ENCODE data around the gene BLOC1S3. TPM values are rescaled to one million over a fixed set of nuclear protein-coding genes. Genes with fewer than 3 reads are reported as not detected.
A peak's percentile ranks its signal among the peaks of the same experiment; 100 is the strongest.

Gene BLOC1S3
- total RNA-seq, 1 donor from 2014 or later, result 12.5 TPM

- peaks cover 0 to 9% of the 10 kb centered on the region in 2 donors for H3K36me3 ChIP-seq
- intact Hi-C loops (cut with DNase I), result no loop called here
Observed at GRCh38 chr19:45149129-45149528, 29.5 kb upstream of the BLOC1S3 start.

GRCh38 chr19:45150180-45150579 lies 28.4 kb upstream of the BLOC1S3 start:
- Histone ChIP-seq H3K4me1 (peaks cover 33% of the 10 kb centered on the region), H3K9me3 (no peaks in the 10 kb centered on the region), H3K4me3 (no peak overlapping the region), H3K27me3 (no peaks in the 10 kb centered on the region), H3K27ac (no peak overlapping the region), H3K36me3 (peaks cover 0 to 4% of the 10 kb centered on the region in 2 donors)
- TF ChIP-seq CTCF (IDR thresholded peaks at IDR 0.05) (no peak), POLR2AphosphoS5 (IDR thresholded peaks at IDR 0.05; ENCODE audit: insufficient read depth in 1 of 2, low read depth in 1 of 2) (no peak), POLR2A (IDR thresholded peaks at IDR 0.05) (no peak)
- intact Hi-C loops (cut with DNase I), result no loop called here
- no peak for DNase-seq (ENCODE audit: extremely low spot score in 2 of 2)

More at GRCh38 chr19:45149129-45149528, 29.5 kb upstream of the BLOC1S3 start:
- TF ChIP-seq CTCF (IDR thresholded peaks at IDR 0.05) (no peak), POLR2AphosphoS5 (IDR thresholded peaks at IDR 0.05; ENCODE audit: insufficient read depth in 1 of 2, low read depth in 1 of 2) (no peak), POLR2A (IDR thresholded peaks at IDR 0.05) (no peak)
- Histone ChIP-seq H3K27me3 (no peaks in the 10 kb centered on the region), H3K9me3 (no peaks in the 10 kb centered on the region), H3K27ac (no peak overlapping the region), H3K4me3 (no peak overlapping the region), H3K4me1 (peaks cover 29% of the 10 kb centered on the region)
- DNase-seq (ENCODE audit: extremely low spot score in 2 of 2), result no peak

DNA sequence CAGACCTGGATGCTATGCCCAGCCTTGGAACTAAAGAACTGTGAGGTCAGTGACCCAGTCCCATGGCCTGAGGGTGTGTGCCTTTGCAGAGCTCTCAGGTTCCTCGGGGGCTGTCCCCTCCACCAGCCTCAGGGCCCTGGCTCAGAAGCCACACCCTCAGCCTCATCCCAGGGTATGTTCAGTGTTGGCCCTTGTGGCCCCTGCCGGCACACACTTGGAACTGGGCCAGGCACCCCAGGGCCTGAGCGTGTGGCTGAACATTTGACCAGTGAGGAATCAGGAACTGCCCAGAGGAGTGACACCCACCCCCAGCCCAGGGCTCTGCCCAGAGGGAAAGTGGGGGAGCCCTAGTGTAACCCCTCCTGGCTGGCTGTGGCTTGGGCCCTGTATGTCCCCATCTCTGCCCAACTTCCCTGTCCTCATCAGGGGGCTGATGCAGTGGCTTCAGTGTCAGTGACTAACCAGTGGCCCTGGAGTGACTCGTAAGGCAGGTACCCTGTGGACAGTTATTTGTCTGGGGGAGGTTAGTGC lies 27.8 kb upstream of the BLOC1S3 start:
- intact Hi-C loops (cut with DNase I), result no loop called here
- TF ChIP-seq POLR2A (IDR thresholded peaks at IDR 0.05), result no peak
- no peak for TF ChIP-seq CTCF (IDR thresholded peaks at IDR 0.05)
- no peak for TF ChIP-seq POLR2AphosphoS5 (IDR thresholded peaks at IDR 0.05; ENCODE audit: insufficient read depth in 1 of 2, low read depth in 1 of 2)
- no peaks in the 10 kb centered on the region for H3K36me3 ChIP-seq
- no peaks in the 10 kb centered on the region for H3K27me3 ChIP-seq
- H3K27ac ChIP-seq, result no peak overlapping the region
- H3K9me3 ChIP-seq, result no peaks in the 10 kb centered on the region
- H3K4me3 ChIP-seq, result no peak overlapping the region
- H3K4me1 ChIP-seq, result peaks cover 33% of the 10 kb centered on the region
- no peak for DNase-seq (ENCODE audit: extremely low spot score in 2 of 2)

DNA sequence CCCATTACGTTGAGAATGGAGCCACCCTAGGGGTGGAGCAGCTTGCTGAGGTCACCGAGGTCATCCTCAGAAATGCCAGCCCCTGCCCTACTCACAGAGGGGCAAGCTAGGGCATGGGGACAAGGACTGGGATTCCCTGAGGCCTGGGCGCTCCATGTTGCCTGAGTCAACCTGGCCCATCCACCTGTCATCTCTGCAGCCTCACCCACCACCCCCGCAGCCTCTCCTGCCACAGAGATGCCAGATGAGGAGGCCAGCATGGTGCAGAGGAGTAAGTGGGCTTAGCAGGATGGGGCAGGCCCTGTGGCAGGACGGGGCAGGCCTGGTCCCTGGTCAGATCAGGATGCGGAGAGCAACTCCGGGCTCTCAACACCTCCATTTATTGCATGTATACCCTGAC lies 27.3 kb upstream of the BLOC1S3 start:
- TF ChIP-seq CTCF (IDR thresholded peaks at IDR 0.05) (no peak), POLR2AphosphoS5 (IDR thresholded peaks at IDR 0.05; ENCODE audit: insufficient read depth in 1 of 2, low read depth in 1 of 2) (no peak), POLR2A (IDR thresholded peaks at IDR 0.05) (no peak)
- intact Hi-C loops (cut with DNase I), result no loop called here
- Histone ChIP-seq H3K36me3 (no peaks in the 10 kb centered on the region), H3K9me3 (no peaks in the 10 kb centered on the region), H3K27me3 (no peaks in the 10 kb centered on the region), H3K4me3 (no peak overlapping the region), H3K27ac (no peak overlapping the region), H3K4me1 (peaks cover 33% of the 10 kb centered on the region)
- DNase-seq (ENCODE audit: extremely low spot score in 2 of 2), result no peak

- TF ChIP-seq POLR2A (IDR thresholded peaks at IDR 0.05) (no peak), POLR2AphosphoS5 (IDR thresholded peaks at IDR 0.05; ENCODE audit: insufficient read depth in 1 of 2, low read depth in 1 of 2) (no peak), CTCF (IDR thresholded peaks at IDR 0.05) (no peak)
- Histone ChIP-seq H3K27me3 (no peaks in the 10 kb centered on the region), H3K27ac (no peak overlapping the region), H3K4me1 (peaks cover 33% of the 10 kb centered on the region), H3K9me3 (no peaks in the 10 kb centered on the region), H3K36me3 (no peaks in the 10 kb centered on the region), H3K4me3 (peak overlapping the region; percentile 26 to 37)
- intact Hi-C loops (cut with DNase I), result no loop called here
- DNase-seq (ENCODE audit: extremely low spot score in 2 of 2), result no peak
Observed at GRCh38 chr19:45151821-45152503, 26.6 kb upstream of the BLOC1S3 start.
